ENCODE data around the gene LINC01488.

The LINC01488 gene

GRCh38 chr11:69533296-69534165, 52.1 kb downstream of the LINC01488 start:
- no peak overlapping the region for H3K4me3 ChIP-seq (ENCODE audit: low read depth, low read length)
- H3K36me3 ChIP-seq (ENCODE audit: control insufficient read depth, insufficient read depth, low read length), result no peaks in the 10 kb centered on the region
- no peaks in the 10 kb centered on the region for H3K9me3 ChIP-seq (ENCODE audit: control insufficient read depth, low read length)

GRCh38 chr11:69534166-69534530, 52.7 kb downstream of the LINC01488 start:
- no peaks in the 10 kb centered on the region for H3K4me1 ChIP-seq
- no peak overlapping the region for H3K4me3 ChIP-seq (ENCODE audit: low read depth, low read length)
- H2AFZ ChIP-seq, result no peak overlapping the region
- H3K79me2 ChIP-seq, result no peaks in the 10 kb centered on the region
- no peak overlapping the region for H3K4me2 ChIP-seq (ENCODE audit: low read length)
- H3K9ac ChIP-seq, result no peak overlapping the region
- H3K27me3 ChIP-seq (ENCODE audit: control insufficient read depth, insufficient read depth, low read length), result no peaks in the 10 kb centered on the region
- no peaks in the 10 kb centered on the region for H3K9me3 ChIP-seq (ENCODE audit: control insufficient read depth, low read length)
- no peak overlapping the region for H3K27ac ChIP-seq
- no peak for TF ChIP-seq CTCF (IDR thresholded peaks at IDR 0.05)
- H3K36me3 ChIP-seq (ENCODE audit: control insufficient read depth, insufficient read depth, low read length), result no peaks in the 10 kb centered on the region

More at GRCh38 chr11:69533296-69534165, 52.1 kb downstream of the LINC01488 start:
- Histone ChIP-seq H3K4me2 (ENCODE audit: low read length) (no peak overlapping the region), H3K9ac (no peak overlapping the region), H2AFZ (no peak overlapping the region), H3K79me2 (no peaks in the 10 kb centered on the region), H3K27me3 (ENCODE audit: control insufficient read depth, insufficient read depth, low read length) (no peaks in the 10 kb centered on the region), H3K4me1 (no peaks in the 10 kb centered on the region), H3K27ac (no peak overlapping the region)
- TF ChIP-seq CTCF (IDR thresholded peaks at IDR 0.05), result no peak

- H3K9me3 ChIP-seq (ENCODE audit: control insufficient read depth, low read length), result no peaks in the 10 kb centered on the region
These were observed 54.4 kb downstream of the LINC01488 start for GRCh38 chr11:69535908-69536307.

GRCh38 chr11:69536406-69536805, 54.9 kb downstream of the LINC01488 start:
- Histone ChIP-seq H3K9ac (no peak overlapping the region), H3K79me2 (no peaks in the 10 kb centered on the region), H3K27ac (no peak overlapping the region), H3K4me1 (no peaks in the 10 kb centered on the region), H3K9me3 (ENCODE audit: control insufficient read depth, low read length) (no peaks in the 10 kb centered on the region), H2AFZ (no peak overlapping the region), H3K27me3 (ENCODE audit: control insufficient read depth, insufficient read depth, low read length) (no peaks in the 10 kb centered on the region), H3K36me3 (ENCODE audit: control insufficient read depth, insufficient read depth, low read length) (no peaks in the 10 kb centered on the region), H3K4me2 (ENCODE audit: low read length) (no peak overlapping the region), H3K4me3 (ENCODE audit: low read depth, low read length) (no peak overlapping the region)
- no peak for TF ChIP-seq CTCF (IDR thresholded peaks at IDR 0.05)

More at GRCh38 chr11:69535908-69536307, 54.4 kb downstream of the LINC01488 start:
- no peak overlapping the region for H3K4me3 ChIP-seq (ENCODE audit: low read depth, low read length)
- TF ChIP-seq CTCF (IDR thresholded peaks at IDR 0.05), result no peak
- no peak overlapping the region for H3K9ac ChIP-seq
- no peak overlapping the region for H3K4me2 ChIP-seq (ENCODE audit: low read length)
- H2AFZ ChIP-seq, result no peak overlapping the region
- H3K4me1 ChIP-seq, result no peaks in the 10 kb centered on the region
- no peaks in the 10 kb centered on the region for H3K27me3 ChIP-seq (ENCODE audit: control insufficient read depth, insufficient read depth, low read length)
- no peaks in the 10 kb centered on the region for H3K36me3 ChIP-seq (ENCODE audit: control insufficient read depth, insufficient read depth, low read length)
- no peaks in the 10 kb centered on the region for H3K79me2 ChIP-seq
- no peak overlapping the region for H3K27ac ChIP-seq

GRCh38 chr11:69537126-69537525, 55.7 kb downstream of the LINC01488 start:
- Histone ChIP-seq H3K4me2 (ENCODE audit: low read length) (no peak overlapping the region), H3K4me1 (no peaks in the 10 kb centered on the region), H2AFZ (no peak overlapping the region), H3K27ac (no peak overlapping the region), H3K9me3 (ENCODE audit: control insufficient read depth, low read length) (no peaks in the 10 kb centered on the region), H3K79me2 (no peaks in the 10 kb centered on the region), H3K36me3 (ENCODE audit: control insufficient read depth, insufficient read depth, low read length) (no peaks in the 10 kb centered on the region), H3K4me3 (ENCODE audit: low read depth, low read length) (no peak overlapping the region), H3K27me3 (ENCODE audit: control insufficient read depth, insufficient read depth, low read length) (no peaks in the 10 kb centered on the region), H3K9ac (no peak overlapping the region)
- no peak for TF ChIP-seq CTCF (IDR thresholded peaks at IDR 0.05)

Data from parathyroid adenoma (tissue), 2 donors.